Measurements from ENCODE around the gene DAW1. TPM values are rescaled to one million over a fixed set of nuclear protein-coding genes. Genes with fewer than 3 reads are reported as not detected.

The DAW1 gene
- total RNA-seq, 2 donors from 2014 or later, result not detected

DNA sequence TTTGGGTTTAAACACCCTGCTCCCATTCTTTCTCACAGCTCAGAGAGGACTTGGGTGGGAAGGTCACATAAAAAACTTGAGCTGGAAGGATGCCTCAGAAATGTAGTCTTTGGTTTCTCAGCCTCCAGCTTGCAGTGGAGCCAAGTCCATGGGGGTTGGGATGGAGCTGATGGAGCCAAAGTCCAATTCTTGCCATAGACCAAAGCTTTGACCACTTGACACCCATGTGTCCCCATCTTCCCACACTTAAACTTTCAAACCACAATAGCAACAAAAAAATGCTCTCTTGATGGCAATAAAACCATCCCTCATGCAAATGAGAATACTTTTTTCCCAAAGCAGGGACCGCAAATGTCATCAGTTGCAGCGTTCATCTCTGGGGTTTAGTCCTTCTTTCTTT lies 14.7 kb upstream of the DAW1 start:
- intact Hi-C loops (cut with DNase I, micrococcal nuclease), result no loop called here
- ATAC-seq, result no peak
- DNase-seq, result no peak

DNA sequence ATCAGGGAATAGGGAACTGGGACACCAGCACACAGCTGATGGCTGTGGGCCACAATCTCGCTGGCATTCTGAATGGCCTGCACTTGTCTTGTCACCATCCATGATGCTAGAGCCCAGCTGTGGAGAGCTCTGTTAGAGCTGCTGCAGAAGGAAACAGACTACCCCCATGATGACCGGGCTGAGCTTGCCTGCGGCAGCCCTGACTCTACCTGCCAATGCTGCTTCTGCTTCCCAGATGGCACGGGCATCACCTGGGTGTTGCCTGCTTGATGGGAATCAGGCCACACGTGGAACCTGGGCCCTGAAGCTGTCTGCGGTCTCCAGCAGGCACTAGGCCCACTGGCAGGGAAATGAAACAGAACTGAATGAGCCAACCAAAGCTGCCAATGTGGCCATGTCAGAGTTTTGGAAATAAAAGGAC lies 11.2 kb upstream of the DAW1 start:
- DNase-seq (no peak), ATAC-seq (no peak)
- intact Hi-C loops (cut with DNase I, micrococcal nuclease), result no loop called here

DNA sequence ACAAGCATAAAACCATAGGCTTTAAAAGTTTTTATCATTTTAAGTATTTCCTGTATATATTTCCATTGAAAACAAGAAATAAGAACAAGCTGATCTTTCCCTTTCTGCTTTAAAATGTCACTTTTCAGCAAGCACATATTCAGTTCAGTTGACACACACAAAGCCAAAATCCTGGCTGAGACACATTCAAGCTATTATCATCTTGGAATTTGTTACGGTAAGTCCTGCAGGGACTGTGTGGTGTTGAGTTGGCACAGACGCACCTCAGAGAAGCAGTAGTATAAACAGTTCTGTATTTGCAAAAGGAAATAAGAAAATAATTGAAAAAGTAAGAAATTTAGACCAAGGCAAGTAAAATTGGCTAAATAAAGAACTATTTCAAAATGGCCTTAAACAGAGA lies 10.4 kb upstream of the DAW1 start:
- DNase-seq (no peak), ATAC-seq (no peak)
- intact Hi-C loops (cut with DNase I, micrococcal nuclease), result no loop called here

DNA sequence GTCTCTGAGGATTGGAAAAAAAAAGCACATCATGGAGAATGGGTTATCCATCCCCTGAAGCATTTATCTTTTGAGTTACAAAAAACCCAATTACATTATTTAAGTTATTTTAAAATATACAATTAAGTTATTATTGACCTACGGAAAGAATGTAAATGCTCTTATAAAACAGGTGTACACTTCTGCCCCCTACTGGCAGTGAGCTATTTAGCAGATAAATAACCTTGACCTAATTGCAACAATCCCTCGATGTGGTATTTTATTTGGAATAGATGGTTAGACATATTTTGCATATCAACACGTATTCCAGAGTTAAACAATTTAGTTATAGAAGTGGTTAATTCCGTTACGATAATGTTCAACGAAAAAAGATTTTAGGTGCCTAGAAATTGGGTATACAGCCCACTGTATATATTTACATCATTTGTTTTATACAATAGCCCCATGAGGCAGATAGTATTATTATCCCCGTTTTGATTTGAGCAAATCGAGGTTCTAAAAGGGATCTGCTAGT lies 9.1 kb upstream of the DAW1 start:
- DNase-seq (peak in 1 of 2 donors; percentile 37), ATAC-seq (peak; percentile 37)
- intact Hi-C loops (cut with DNase I, micrococcal nuclease), result no loop called here

DNA sequence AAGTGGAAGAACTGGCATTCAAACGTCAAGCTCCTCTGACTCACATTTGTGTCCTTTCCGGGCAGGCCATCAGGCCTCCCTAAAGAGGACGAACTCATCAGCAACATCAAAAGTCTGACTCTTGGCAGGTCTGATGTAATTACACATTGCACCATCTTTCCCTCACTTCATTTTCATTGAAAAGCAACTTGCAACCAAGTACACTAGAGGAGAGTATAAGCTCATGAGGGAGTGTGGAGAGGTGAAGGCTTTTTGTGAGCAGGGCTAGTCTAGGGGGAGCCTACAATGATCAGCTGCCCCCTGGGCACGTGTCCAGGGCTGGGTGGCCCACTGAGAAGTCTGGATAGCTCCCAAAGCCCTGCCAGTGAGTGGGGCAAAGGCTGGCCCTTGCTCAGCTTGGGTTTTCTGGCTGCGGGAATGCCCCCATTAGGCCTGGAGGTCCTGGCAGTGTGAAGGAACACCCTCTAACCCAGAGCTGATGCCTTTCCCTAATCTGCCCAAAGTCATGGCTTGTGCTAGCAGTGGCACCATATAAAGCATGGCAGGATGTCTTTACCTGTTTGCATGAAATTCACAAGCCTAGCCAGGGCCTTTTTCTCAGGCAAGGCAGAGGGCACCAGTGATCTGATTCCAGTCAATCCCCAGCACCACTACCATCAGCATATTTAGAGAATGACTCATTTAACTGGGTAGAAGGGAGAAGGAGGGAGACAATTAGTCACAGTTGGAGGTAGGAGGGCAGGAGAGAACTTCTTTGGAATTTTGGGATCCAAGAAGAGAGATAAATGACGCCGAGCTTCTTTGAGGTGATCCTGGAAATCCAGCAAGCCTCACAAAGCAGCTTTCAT lies 8.5 kb upstream of the DAW1 start:
- ATAC-seq, result peak; percentile 20
- intact Hi-C loops (cut with DNase I, micrococcal nuclease), result no loop called here
- DNase-seq, result no peak

DNA sequence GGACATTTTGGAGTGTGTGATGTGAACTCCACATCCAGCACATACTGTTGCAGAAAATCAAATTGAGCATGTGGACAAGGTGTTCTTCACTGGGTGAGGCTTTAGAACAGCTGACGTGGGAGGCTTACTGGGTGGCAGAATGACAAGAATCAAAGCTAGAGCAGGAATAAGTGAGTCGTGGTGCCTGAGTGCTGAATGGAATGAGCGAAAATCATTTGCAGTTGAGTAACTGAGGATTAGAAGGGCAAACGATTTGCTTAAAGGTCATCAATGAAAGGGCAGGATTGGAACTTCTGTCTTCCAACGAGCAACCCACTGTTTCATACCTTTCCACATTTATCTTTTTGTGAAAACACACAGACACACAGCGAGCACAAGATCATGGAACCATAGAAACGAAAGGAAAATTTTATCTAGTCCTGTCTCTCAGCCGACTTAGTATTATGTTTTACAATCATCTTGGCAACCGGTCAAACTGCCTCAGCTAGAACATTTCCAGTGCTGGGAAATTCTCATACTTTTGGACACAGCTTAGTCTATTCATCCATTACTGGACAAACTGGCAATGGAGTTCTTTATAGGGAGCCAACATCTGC lies 7.2 kb upstream of the DAW1 start:
- no peak for DNase-seq
- no peak for ATAC-seq
- intact Hi-C loops (cut with DNase I, micrococcal nuclease), result no loop called here

DNA sequence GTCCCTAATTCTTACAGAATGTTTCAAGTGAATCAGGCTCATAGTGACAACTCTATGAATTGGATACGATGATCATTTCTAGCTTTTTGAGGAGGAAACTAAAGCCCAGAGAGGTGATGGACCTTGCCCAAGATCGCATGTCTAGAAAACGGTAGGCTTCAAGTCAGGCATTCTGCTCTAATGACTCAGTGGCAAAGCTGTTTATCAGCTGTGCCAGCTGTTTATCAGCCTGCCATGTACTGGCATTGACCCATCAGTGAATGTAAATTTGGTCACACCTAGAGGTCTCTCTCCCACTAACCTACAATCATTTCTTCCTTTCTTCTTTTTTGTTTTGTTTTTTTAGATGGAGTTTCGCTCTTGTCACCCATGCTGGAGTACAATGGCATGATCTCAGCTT lies 6.1 kb upstream of the DAW1 start:
- ATAC-seq (no peak), DNase-seq (no peak)
- intact Hi-C loops (cut with DNase I, micrococcal nuclease), result no loop called here

DNA sequence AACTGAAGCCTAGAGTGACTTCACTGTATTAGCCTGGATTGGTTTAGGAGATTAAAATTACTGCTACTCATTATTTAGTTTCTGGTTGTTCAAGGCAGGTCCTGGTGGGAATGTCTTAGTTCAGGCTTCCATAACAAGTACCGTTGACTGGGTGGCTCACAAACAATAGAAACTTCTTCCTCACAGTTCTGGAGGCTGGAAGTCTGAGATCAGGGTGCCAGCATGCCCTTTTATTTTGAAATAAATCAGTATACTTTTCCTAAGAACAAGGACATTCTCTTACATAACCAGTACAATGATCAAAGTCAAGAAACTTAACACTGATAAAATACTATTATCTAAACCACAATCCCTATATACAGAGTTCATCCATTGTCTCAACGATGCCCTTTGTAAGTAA lies 4.0 kb upstream of the DAW1 start:
- no peak for ATAC-seq
- intact Hi-C loops (cut with DNase I, micrococcal nuclease), result no loop called here
- no peak for DNase-seq

DNA sequence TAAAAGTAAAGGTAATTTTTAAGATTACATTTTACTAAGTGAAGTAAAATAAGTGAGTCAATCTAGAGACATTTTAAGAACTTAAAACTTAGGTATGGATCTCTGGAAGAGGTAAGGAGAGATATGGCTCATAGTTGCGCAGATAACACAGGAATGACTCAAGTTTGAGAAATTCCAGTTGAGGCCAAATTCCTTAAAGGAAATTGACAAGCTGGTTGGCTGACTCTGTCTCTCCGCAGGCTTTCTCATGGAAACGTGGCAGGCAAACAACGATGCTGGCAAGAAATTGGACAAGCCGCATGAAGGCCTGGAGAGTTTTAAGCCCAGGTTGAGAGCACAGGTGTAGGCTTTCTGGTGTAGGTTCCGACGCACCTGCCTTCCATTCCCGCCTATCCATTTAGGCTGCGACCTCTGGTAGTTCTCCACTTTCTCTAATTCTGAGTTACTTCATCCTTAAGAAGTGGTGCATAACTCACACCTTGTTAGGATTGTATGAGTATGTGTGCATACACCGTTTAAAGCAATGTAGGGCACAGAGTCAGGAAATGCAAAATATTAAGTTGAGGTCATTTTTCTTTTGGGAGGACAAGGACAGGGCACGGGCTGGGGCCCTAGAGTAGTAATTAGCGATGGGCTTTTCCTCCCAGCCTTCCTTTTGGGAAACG lies 589 bp upstream of the DAW1 start:
- ATAC-seq (peak; percentile 18), DNase-seq (no peak)
- intact Hi-C loops (cut with DNase I, micrococcal nuclease), result no loop called here

DNA sequence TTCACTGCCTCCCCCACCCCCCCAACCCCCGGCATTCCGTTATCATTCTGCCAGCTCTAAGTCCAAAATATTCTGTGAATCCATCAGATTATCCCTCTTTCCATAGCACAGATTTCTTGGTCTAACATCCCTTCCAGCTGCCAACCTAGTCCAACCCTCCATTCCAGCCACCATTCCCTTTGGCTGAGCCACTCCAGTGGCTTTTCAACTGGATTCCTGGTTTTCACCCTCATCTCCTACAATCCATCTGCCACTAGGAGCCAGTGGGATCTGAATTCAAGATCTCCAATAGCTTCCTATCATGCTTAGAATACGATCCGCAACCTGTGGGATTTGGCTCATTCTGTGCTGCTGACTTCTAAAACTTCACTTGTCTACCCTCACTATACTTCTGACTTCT lies 1.2 kb downstream of the DAW1 start:
- DNase-seq (no peak), ATAC-seq (no peak)
- intact Hi-C loops (cut with DNase I, micrococcal nuclease), result no loop called here

DNA sequence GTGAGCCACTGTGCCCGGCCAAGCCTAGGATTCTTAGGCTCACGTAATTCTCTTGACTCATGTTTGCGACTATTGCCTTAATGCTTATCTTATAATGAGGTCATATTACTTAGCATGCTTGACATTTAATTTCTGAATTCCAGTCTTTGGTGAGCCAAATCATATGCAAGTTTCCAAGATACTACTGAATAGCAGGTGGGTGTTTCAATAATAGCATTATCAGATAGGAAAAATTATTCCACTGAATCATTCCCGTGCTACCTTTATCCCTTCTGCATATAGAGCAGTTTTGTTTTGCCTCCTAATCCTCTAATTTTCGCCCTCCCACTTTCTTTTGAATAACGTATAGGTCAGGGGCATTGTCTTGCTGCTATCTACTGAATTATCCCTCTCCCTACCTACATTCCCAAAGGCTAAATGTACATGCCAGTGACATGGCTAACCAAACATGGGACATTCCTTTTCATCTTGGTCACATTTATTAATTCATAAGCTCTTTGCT lies 4.9 kb downstream of the DAW1 start:
- DNase-seq (no peak), ATAC-seq (no peak)
- intact Hi-C loops (cut with DNase I, micrococcal nuclease), result no loop called here

DNA sequence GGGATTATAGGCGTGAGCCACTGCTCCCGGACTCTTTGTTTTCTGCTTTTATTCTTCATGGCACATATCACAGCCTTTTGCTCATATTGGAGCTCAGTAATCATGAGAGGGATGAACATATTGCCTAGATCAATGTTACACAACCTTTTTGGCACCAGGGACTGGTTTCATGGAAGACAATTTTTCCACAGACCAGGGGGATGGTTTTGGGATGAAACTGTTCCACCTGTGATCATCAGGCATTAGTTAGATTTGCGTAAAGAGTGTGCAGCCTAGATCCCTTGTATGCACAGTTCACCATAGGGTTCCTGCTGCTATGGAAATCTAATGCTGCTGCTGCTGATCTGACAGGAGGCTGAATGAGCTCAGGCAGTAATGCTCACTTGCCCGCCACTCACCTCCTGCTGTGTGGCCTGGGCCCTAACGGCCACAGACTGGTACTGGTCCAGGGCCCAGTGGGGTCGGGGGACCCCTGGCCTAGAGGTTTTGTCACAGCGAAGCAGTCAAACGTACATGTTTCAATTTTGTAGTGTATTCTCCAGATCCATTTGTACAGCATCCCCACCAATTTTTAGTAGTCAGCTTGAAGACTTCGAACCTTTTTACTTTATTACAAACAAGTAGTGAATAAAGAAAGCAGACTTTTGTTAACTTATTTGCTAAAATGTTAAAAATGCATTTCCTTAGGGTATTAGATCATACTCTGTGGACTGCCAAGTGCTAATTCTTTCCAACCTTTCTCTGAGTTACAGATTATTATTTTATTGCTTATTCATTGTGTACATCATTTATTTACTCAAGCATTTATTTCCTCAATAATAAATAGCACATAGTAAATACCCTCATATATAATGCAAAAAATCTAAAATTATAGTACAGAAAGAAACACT lies 6.2 kb downstream of the DAW1 start:
- intact Hi-C loops (cut with DNase I, micrococcal nuclease), result no loop called here
- DNase-seq (no peak), ATAC-seq (no peak)

DNA sequence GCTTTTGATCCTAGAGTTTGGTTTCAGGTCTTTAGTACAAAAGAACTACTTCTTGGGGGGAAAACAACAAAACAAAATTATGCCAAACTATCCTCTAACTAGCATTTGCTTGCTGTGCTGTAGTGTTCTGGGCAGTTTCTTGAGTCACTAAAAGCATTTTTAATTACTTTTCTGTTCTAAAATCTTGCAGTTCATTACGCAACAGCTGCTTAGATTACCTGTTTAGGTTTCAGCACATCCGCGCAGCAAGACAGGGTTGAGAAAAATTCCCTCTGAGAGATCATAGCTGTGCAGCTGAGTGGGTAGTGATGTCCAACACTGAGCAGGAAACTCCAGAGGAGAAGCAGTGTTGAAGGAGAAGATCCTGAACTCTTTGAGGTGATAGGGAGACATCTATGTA lies 9.0 kb downstream of the DAW1 start:
- intact Hi-C loops (cut with DNase I, micrococcal nuclease), result no loop called here
- no peak for DNase-seq
- ATAC-seq, result no peak

DNA sequence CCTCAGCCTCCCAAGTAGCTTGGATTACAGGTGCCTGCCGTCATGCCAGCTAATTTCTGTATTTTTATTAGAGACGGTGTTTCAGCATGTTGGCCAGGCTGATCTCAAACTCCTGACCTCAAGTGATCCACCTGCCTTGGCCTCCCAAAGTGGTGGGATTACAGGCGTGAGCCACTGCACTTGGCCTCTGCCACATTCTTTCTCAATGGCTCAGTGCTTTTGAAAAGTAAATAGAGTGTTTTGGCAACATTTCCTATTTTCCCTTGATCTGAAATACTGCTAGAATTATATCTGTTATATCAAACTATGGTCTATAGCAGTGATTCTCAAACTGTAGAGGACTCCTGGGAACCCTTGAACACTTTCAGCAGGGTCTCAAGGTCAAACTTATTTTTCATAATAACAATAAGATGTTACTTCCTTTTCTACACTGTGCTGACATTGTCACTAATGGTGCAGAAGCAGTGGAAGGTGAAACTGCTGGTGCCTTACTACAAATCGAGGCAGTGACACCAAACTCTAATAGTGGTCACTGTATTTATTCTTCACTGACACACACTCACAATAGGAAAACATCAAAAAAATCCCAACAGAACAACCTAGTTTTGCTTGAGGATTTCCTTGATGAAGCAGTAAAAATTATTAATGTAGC lies 10.6 kb downstream of the DAW1 start:
- ATAC-seq, result no peak

DNA sequence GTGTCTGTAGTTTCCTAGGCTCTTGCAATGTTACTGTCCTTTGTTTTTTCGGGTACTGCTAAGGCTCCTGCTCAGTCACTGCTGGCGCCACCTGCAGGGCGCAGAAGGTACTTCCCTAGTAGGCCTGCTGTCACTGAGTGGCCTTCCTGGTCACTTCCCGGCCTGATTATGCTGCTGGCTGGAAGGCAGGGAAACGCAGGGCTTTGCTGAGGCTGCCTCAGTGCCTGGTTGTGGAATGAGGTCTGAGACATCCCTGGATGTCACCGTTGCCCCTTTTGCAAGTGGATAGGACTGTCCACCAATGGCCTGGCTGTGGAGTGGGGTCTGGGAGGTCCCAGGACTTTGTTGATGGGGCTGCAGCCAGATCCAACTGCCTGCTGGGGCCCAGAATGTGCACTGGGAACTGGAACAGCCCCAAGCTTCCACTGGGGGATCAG lies 13.1 kb downstream of the DAW1 start:
- intact Hi-C loops (cut with DNase I, micrococcal nuclease), result no loop called here
- ATAC-seq, result peak; percentile 89
- peak; percentile 70 to 87 for DNase-seq

More for the DNA sequence above, 10.6 kb downstream of the DAW1 start:
- no peak for DNase-seq
- intact Hi-C loops (cut with DNase I, micrococcal nuclease), result no loop called here

DNA sequence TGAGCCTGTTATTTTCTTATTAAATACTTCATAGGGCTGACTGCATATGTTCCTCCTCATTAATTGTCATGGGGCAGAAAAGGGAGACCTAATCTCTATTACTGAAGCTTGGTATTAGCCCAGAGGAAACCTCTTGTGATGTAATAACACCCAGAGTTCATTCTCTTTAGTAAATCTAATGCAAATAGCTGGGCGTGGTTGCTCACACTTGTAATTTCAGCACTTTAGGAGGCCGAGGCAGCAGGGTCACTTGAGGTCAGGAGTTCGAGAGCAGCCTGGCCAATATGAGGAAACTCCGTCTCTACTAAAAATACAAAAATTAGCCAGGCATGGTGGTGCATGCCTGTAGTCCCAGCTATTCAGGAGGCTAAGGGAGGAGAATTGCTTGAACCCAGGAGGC lies 14.7 kb downstream of the DAW1 start:
- ATAC-seq, result no peak
- DNase-seq, result no peak
- intact Hi-C loops (cut with DNase I, micrococcal nuclease), result no loop called here

DNA sequence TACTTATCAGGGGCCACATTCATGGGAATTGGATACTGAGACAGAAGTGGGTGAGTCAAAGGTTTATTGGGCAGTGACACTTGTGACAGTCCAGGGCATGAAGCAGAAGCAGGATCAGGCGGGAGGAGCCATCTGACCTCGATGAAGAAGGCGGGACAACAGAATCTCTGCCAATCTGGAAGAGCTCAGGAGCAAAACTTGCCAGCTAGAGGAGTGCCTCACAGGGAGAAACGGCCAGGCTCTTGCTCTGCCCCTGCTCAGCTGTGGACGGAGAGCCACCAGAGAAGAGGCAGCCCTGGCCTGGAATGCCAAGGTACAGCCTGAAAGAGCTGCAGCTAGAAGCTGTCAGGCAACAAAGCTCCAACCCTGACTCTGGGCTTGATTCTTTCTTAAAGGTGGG lies 16.9 kb downstream of the DAW1 start:
- DNase-seq (peak in 1 of 2 donors; percentile 32), ATAC-seq (peak; percentile 86)
- intact Hi-C loops (cut with DNase I, micrococcal nuclease), result no loop called here

DNA sequence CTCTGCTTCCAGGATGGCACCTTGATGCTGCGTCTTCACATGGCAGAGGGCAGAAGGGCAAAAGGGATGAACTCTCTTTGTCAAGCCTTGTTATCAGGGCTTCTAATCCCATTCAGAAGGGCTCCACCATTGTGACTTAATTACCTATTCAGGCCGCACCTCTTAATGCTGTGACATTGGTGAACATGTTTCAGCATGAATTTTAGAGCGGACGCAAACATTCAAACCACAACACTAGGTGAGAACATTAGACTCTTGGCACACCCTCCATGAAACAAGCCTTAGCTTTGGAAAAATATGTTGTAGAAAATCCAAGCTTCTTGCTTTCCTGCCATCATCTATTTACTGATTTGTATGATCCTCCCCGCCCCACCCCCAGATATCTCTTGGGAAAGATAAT lies 17.9 kb downstream of the DAW1 start:
- no peak for ATAC-seq
- intact Hi-C loops (cut with DNase I, micrococcal nuclease), result no loop called here
- DNase-seq, result no peak
